Measurements from ENCODE around the gene INPP5A. TPM values are rescaled to one million over a fixed set of nuclear protein-coding genes. Genes with fewer than 3 reads are reported as not detected.

Gene INPP5A
- total RNA-seq, 6 experiments from 2014 or later: 58.9 to 64.6 (median 63.8) TPM

DNA sequence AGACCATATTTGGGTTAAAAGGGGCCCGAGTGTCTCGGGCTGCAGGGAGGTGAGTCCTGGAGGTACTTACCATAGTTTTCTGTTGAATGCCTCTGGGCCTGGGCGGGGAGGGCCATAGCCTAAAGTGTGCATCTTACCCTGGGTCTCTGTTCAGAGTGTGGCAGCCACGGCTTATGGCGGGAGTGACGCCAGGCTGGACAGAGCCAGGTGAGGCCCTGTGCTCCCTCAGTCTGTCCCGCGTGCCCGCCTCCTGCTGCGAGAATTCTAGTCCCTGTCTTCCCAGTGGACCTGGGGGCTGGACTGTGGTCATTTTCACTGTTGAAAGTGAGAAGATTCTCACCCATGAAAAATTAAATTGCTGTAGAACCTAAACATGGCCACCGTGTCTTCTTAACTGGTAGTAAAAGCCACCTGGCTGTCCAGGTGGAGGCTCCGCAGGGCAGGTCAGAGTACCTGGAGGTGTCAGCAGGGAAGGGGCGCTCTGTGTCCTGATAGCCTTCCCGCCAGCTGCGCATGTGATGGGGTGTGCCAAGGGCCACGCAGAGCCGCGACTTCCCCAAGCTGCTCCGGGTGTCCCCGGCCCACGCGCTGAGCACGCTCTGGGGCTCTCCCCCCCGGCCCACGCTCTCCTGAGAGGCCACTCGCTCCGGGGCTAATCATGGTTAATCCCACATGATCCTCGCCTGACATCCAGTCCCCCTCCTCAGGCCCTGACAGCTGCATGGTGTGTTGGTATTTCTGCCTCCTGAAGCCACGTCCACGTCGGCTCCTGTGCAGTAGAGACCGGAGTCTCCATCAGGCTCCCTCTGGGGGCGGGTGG, 20.3 kb downstream of the INPP5A start:
- Mint-ChIP-seq H3K36me3 (ENCODE audit: low read depth) (0 out of 2 replicates have a peak, but pooled peaks cover 7% of the 10 kb centered on the region), H3K4me3 (no peak overlapping the region), H3K9me3 (no peaks in the 10 kb centered on the region), H3K4me1 (ENCODE audit: low read depth) (peaks cover 22% of the 10 kb centered on the region), H3K27me3 (ENCODE audit: insufficient read depth) (no peaks in the 10 kb centered on the region; the same call in 1 of the 2 replicates), H3K27ac (no peak overlapping the region)
- DNase-seq: no peak
- TF ChIP-seq, protein P1, sequence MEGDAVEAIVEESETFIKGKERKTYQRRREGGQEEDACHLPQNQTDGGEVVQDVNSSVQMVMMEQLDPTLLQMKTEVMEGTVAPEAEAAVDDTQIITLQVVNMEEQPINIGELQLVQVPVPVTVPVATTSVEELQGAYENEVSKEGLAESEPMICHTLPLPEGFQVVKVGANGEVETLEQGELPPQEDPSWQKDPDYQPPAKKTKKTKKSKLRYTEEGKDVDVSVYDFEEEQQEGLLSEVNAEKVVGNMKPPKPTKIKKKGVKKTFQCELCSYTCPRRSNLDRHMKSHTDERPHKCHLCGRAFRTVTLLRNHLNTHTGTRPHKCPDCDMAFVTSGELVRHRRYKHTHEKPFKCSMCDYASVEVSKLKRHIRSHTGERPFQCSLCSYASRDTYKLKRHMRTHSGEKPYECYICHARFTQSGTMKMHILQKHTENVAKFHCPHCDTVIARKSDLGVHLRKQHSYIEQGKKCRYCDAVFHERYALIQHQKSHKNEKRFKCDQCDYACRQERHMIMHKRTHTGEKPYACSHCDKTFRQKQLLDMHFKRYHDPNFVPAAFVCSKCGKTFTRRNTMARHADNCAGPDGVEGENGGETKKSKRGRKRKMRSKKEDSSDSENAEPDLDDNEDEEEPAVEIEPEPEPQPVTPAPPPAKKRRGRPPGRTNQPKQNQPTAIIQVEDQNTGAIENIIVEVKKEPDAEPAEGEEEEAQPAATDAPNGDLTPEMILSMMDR (IDR thresholded peaks at IDR 0.05): no peak

DNA sequence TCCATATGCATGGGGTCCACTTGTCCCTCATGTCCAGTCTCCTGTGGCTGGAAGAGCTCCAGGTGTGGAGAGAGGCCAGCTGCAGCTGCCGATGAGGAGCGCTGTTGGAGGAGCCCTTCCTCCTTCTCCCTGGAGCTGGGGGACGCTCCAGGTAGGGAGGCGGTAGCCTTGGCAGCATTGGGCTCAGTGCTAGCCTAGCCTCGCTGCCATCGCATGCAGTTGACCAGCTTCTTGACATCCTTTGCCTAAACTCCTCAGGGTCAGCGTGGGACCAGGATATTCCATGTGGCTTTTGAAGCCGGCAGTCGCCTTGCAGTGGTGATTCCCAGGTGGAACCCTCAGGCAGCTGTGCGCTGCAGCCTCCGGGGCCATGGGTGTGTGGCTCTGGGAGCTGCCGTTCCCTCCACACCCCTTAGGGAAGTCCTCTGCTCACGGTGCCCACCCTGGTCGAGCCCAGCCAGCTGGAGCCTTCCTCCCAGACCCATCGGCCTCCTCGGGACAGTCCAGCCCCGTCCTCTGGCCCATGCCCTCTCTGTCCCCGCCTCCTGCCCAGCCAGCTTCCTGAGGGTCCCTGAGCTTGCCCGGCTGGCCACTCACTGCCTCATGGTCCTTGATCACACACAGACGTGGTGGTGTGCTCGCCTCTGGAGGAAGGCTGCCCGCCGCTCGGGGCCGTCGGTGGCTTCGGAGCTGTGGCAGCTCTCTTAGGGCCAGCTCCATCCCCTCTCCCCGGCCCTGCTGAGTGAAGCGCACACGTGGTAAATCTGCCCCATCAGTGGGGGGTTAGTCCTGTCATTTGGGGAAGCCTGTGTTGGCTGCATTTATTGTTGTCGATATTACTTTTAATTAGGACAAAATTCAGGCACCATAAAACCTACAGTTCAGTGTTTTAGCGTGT, 21.2 kb downstream of the INPP5A start:
- no peak for DNase-seq
- no peak overlapping the region for H3K27ac Mint-ChIP-seq
- TF ChIP-seq, protein P1 (IDR thresholded peaks at IDR 0.05): no peak
- H3K4me3 Mint-ChIP-seq: no peak overlapping the region
- no peaks in the 10 kb centered on the region; the same call in 1 of the 2 replicates for H3K27me3 Mint-ChIP-seq (ENCODE audit: insufficient read depth)
- peaks cover 28% of the 10 kb centered on the region for H3K4me1 Mint-ChIP-seq (ENCODE audit: low read depth)
- no peaks in the 10 kb centered on the region for H3K9me3 Mint-ChIP-seq
- 0 out of 2 replicates have a peak, but pooled peaks cover 7% of the 10 kb centered on the region for H3K36me3 Mint-ChIP-seq (ENCODE audit: low read depth)

DNA sequence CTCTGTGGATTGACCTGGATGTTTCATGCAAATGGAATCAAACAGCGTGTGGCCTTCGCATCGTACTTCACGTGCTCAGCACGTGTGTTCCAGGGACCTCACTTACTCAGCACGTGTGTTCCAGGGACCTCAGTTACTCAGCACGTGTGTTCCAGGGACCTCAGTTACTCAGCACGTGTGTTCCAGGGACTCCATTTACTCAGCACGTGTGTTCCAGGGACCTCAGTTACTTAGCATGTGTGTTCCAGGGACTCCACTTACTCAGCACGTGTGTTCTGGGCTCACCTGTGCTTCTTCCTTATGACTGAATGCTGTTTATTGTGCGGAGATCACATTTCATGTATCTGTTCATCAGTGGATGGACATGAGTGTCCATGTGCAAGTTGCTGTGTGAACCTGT, 22.0 kb downstream of the INPP5A start:
- H3K27ac Mint-ChIP-seq: no peak overlapping the region
- TF ChIP-seq, protein P1 (IDR thresholded peaks at IDR 0.05): no peak
- H3K4me3 Mint-ChIP-seq: no peak overlapping the region
- H3K36me3 Mint-ChIP-seq (ENCODE audit: low read depth): 0 out of 2 replicates have a peak, but pooled peaks cover 7% of the 10 kb centered on the region
- H3K9me3 Mint-ChIP-seq: no peaks in the 10 kb centered on the region
- peaks cover 28% of the 10 kb centered on the region for H3K4me1 Mint-ChIP-seq (ENCODE audit: low read depth)
- DNase-seq: no peak
- H3K27me3 Mint-ChIP-seq (ENCODE audit: insufficient read depth): no peaks in the 10 kb centered on the region; the same call in 1 of the 2 replicates

DNA sequence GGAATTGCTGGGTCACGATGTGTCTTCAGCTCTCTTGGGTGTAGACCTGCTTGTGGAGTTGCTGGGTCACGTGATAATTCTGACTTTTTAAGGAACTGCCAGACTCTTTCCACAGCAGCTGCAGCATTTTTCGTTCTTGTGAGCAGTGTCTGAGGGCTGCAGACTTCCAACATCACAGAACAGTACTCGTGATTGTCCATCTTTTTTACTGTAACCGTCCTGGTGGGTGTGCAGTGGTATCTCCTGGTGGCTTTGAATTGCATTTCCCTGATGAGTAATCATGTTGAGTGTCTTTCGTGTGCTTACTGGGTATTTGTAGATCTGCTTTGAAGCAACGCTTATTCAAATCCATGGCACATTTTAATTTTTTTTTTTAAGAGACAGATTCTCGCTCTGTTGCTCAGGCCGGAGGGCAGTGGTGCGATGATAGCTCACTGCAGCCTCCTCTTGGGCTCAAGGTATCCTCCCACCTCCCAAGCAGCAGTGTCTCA, 22.7 kb downstream of the INPP5A start:
- Mint-ChIP-seq H3K9me3 (no peaks in the 10 kb centered on the region), H3K4me3 (no peak overlapping the region), H3K4me1 (ENCODE audit: low read depth) (peaks cover 29% of the 10 kb centered on the region), H3K27me3 (ENCODE audit: insufficient read depth) (no peaks in the 10 kb centered on the region; the same call in 1 of the 2 replicates), H3K27ac (peak overlapping the region; percentile 11), H3K36me3 (ENCODE audit: low read depth) (0 out of 2 replicates have a peak, but pooled peaks cover 7% of the 10 kb centered on the region)
- no peak for DNase-seq
- TF ChIP-seq, protein P1 (IDR thresholded peaks at IDR 0.05): no peak

DNA sequence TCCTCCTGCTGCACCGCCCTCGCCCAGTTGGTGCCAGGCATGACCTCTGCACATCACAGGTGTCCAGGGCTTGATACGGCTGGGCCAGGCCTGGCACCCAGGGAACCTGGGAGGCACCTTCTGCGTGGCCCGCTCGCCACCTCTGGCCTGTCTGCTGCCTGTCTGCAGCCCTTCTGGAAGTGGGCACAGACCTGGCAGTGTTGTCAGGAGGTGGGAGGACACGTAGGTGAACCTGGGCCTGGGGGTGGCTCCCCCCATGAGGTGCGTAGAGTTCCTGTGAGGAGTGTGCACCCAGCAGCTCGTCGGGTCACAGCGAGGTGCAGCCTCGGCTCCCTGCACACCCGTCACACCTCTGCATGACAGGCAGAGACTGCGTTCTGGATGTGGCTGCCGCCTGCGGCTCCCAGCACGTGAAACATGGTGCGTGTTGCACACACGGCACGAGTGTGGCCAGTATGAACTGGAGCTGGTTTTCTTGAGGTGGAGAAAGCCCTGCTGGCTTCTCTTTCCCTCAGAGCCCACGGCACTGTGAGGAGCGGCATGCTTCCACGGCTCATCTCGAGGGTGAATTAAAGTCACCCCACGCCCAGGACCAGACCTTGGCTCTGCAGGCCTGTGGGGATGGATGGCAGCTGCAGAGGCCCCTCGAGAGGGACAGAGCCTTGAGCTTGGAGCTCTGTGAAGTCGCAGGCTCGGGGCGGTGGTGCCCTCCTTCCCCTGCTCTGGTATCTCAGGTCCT, 24.8 kb downstream of the INPP5A start:
- no peak overlapping the region for H3K27ac Mint-ChIP-seq
- TF ChIP-seq, protein P1 (IDR thresholded peaks at IDR 0.05): no peak
- DNase-seq: no peak

More for the DNA sequence above, 24.8 kb downstream of the INPP5A start:
- 0 out of 2 replicates have a peak, but pooled peaks cover 7% of the 10 kb centered on the region for H3K36me3 Mint-ChIP-seq (ENCODE audit: low read depth)
- no peak overlapping the region for H3K4me3 Mint-ChIP-seq
- H3K4me1 Mint-ChIP-seq (ENCODE audit: low read depth): peaks cover 36% of the 10 kb centered on the region
- no peaks in the 10 kb centered on the region; the same call in 1 of the 2 replicates for H3K27me3 Mint-ChIP-seq (ENCODE audit: insufficient read depth)
- H3K9me3 Mint-ChIP-seq: no peaks in the 10 kb centered on the region
